ENCODE results near the gene KRTAP10-8. TPM values are rescaled to one million over a fixed set of nuclear protein-coding genes. Genes with fewer than 3 reads are reported as not detected.

The KRTAP10-8 gene
- total and polyA plus RNA-seq, 2 of the 4 experiments (the other 2 are of a cell fraction): not detected

DNA sequence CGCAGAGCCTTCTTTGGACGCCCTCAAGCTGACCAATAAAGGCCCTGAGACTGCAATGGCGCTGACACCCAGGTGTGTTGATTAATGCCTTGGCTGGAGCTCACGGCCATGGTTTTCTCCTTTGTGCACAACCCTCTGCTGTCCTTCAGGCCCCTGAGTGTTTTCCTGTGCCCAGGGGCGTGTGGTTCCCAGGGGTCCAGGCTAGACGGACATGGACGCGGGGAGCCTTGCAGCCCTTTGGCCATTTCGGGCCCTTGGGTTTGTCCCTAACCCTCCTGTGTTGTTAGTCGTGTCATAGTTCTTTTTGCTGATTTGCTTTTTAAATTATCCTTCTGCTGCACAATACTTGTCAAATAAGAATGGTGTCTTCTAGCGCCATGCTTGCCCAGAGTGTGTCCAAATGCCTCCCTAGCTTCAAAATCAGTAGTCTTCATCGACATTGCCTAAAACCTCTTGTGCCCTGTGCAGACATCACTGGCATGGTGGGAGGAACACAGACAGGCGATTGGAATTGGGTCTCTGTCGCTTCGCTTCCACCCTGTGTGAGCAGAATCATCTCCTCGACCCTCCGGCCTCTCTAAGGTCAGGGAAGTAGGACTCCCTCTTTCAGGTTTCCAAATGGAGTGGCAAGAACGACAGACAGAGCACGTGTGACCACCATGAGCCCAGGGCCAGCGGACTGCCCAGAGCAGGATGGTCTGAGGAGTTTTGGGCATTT lies 36.4 kb upstream of the KRTAP10-8 start:
- in situ Hi-C loops (cut with MboI; ENCODE audit: low sequenced_read_pairs): no loop called here
- H2AK5ac ChIP-seq (ENCODE audit: low read depth, low read length): no peak overlapping the region
- H2BK15ac ChIP-seq (ENCODE audit: low read depth, low read length): no peak overlapping the region
- H4K20me1 ChIP-seq (ENCODE audit: insufficient read depth, low read length): no peaks in the 10 kb centered on the region
- ChIA-PET POLR2A (ENCODE audit: unreplicated experiment) (no interaction called here), CTCF (no interaction called here)
- no peak overlapping the region for H3K23ac ChIP-seq (ENCODE audit: low read depth, low read length)
- no peak overlapping the region for H3K9ac ChIP-seq (ENCODE audit: low read depth, low read length)
- no peak overlapping the region for H4K91ac ChIP-seq (ENCODE audit: insufficient read depth, low read depth, low read length)
- no peak overlapping the region for H4K8ac ChIP-seq (ENCODE audit: low read depth in 2 of 2, low read length in 2 of 2)
- H3K4me2 ChIP-seq (ENCODE audit: low read depth, low read length): no peak overlapping the region
- H3K36me3 ChIP-seq (ENCODE audit: control insufficient read depth, insufficient read depth, low read length): no peaks in the 10 kb centered on the region
- dilution Hi-C loops (cut with HindIII; ENCODE audit: low sequenced_read_pairs, unreplicated experiment): no loop called here
- intact Hi-C loops (cut with micrococcal nuclease): no loop called here
- no peak overlapping the region for H3K27ac ChIP-seq (ENCODE audit: insufficient read depth, low read length)
- H3K9me3 ChIP-seq (ENCODE audit: control insufficient read depth, insufficient read depth, low read length): peaks cover 11% of the 10 kb centered on the region
- ATAC-seq (ENCODE audit: low read depth) (no peak), DNase-seq (no peak)
- no peak overlapping the region for H2BK120ac ChIP-seq (ENCODE audit: low read depth, low read length)
- no peak overlapping the region for H3K56ac ChIP-seq (ENCODE audit: extremely low read depth, insufficient read depth, low read length)
- no peak overlapping the region for H2BK20ac ChIP-seq (ENCODE audit: low read depth, low read length)
- no peak overlapping the region for H3K4ac ChIP-seq (ENCODE audit: low read depth, low read length)
- no peaks in the 10 kb centered on the region for H3K4me1 ChIP-seq (ENCODE audit: control insufficient read depth, insufficient read depth, low read length)
- WGBS, 2 experiments (ENCODE audit: extremely low coverage in 2 of 2, insufficient read length in 1 of 2): 60% methylated on average over 7 of the region's 20 CpGs; no CpG with 5 or more reads in 1 of the 2 experiments
- no peak overlapping the region for H2BK5ac ChIP-seq (ENCODE audit: low read depth, low read length, poor library complexity, severe bottlenecking)
- no peaks in the 10 kb centered on the region for H3K9me1 ChIP-seq (ENCODE audit: insufficient read depth, low read length)
- no TSS peak for BruUV-seq (replicated peaks)
- no peaks in the 10 kb centered on the region for H3K79me1 ChIP-seq (ENCODE audit: low read depth in 1 of 2, low read length in 2 of 2)
- H2AK9ac ChIP-seq (replicated peaks; ENCODE audit: low read depth, low read length, poor library complexity): no peak overlapping the region
- H2AFZ ChIP-seq (replicated peaks; ENCODE audit: low read length, poor library complexity): no peak overlapping the region
- peaks cover 3% of the 10 kb centered on the region; the same call in 1 of the 2 replicates for H3K27me3 ChIP-seq (ENCODE audit: control insufficient read depth, insufficient read depth, low read length)
- no peak overlapping the region for H3K18ac ChIP-seq (ENCODE audit: low read depth, low read length)
- H3K14ac ChIP-seq (replicated peaks; ENCODE audit: low read depth, low read length): no peak overlapping the region
- no peak for TF ChIP-seq FOS (IDR thresholded peaks at IDR 0.05; ENCODE audit: low read depth, low read length)
- no peak for TF ChIP-seq CEBPB (IDR thresholded peaks at IDR 0.05; ENCODE audit: low read depth, low read length)
- H4K5ac ChIP-seq (ENCODE audit: low read depth, low read length): no peak overlapping the region
- no peak overlapping the region for H3K4me3 ChIP-seq (ENCODE audit: insufficient read depth, low read depth, low read length)

All from IMR-90 (cell line).